22Rv1 (cell line): Measurements from ENCODE around the gene SLCO2B1.

ENCODE experiments used
- ZFX ChIP-seq: fragments of 450-650 bp; IDR thresholded peaks from 2 replicates; pipeline ENCODE4 v1.6.1; 2017; ENCODE audit warnings: antibody characterized with exemption, borderline replicate concordance
- TF ChIP-seq, protein P1 (sequence below): fragments of 450-650 bp; IDR thresholded peaks from 2 replicates; pipeline ENCODE4 v1.5.1; 2017; ENCODE audit warnings: mild to moderate bottlenecking

DNA sequence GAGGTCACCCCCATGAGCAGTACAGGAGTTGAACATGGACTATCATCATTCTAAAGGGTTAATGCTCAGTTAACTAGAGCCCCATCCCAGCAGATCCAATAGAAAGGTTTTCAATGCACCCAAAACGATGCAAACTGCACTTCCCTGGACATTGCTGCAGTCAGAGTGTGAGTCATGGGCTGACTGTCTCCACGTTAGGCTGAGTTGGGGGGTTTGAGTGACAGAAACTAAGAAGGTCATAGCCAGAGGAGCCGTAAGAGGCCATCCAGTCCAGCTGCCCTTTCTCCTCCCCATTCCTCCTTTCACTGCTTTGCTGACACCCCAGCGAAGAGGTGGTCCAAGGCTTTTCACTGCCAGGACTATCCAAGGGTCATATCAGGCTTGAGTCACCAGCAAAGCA lies 43.7 kb upstream of the SLCO2B1 start:
- TF ChIP-seq, protein P1, sequence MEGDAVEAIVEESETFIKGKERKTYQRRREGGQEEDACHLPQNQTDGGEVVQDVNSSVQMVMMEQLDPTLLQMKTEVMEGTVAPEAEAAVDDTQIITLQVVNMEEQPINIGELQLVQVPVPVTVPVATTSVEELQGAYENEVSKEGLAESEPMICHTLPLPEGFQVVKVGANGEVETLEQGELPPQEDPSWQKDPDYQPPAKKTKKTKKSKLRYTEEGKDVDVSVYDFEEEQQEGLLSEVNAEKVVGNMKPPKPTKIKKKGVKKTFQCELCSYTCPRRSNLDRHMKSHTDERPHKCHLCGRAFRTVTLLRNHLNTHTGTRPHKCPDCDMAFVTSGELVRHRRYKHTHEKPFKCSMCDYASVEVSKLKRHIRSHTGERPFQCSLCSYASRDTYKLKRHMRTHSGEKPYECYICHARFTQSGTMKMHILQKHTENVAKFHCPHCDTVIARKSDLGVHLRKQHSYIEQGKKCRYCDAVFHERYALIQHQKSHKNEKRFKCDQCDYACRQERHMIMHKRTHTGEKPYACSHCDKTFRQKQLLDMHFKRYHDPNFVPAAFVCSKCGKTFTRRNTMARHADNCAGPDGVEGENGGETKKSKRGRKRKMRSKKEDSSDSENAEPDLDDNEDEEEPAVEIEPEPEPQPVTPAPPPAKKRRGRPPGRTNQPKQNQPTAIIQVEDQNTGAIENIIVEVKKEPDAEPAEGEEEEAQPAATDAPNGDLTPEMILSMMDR: no peak
- TF ChIP-seq ZFX: no peak
